NB4 (cell line): ENCODE measurements around the gene MRPL28.

Experiments used
- DNase-seq: peaks from one replicate; pipeline ENCODE4 v3.0.0; 2010; ENCODE audit warnings: low read depth
- H3K4me3 ChIP-seq: one replicate; pipeline ENCODE4 v1.5.1; 2011; ENCODE audit warnings: mild to moderate bottlenecking, low read depth, low read length, moderate library complexity
- MYC ChIP-seq: IDR thresholded peaks from 2 replicates; pipeline ENCODE4 v1.6.1; 2011; ENCODE audit warnings: low read depth, low read length
- POLR2A ChIP-seq: IDR thresholded peaks from 2 replicates; pipeline ENCODE4 v1.6.1; 2011; ENCODE audit warnings: mild to moderate bottlenecking; ENCODE audit not compliant: insufficient read length; ENCODE audit errors: extremely low read depth
- TF ChIP-seq, protein P1 (sequence below): IDR thresholded peaks from 2 replicates; pipeline ENCODE4 v1.6.1; 2011; ENCODE audit warnings: low read depth, low read length
- TF ChIP-seq, protein P2 (sequence below): IDR thresholded peaks from one replicate; pipeline ENCODE4 v1.5.1; 2012; ENCODE audit warnings: low read depth, low read length

MRPL28 gene

DNA sequence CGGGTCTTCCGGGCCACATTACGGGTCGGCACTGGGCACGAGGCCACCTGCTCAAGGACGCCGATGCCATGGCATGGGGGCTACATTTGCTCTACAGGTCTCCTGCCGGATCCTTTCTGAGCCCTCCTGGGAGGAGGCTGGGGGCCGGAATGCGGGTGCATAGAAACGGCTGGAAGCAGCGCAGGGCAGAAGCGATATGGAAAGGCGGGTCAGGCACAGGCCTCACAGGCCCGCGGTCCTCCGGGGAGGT, 46.2 kb downstream of the MRPL28 start:
- DNase-seq = no peak
- H3K4me3 ChIP-seq = no peak overlapping the region
- TF ChIP-seq MYC (no peak), POLR2A (no peak)
- TF ChIP-seq, protein P1, sequence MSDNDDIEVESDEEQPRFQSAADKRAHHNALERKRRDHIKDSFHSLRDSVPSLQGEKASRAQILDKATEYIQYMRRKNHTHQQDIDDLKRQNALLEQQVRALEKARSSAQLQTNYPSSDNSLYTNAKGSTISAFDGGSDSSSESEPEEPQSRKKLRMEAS = no peak
- TF ChIP-seq, protein P2, sequence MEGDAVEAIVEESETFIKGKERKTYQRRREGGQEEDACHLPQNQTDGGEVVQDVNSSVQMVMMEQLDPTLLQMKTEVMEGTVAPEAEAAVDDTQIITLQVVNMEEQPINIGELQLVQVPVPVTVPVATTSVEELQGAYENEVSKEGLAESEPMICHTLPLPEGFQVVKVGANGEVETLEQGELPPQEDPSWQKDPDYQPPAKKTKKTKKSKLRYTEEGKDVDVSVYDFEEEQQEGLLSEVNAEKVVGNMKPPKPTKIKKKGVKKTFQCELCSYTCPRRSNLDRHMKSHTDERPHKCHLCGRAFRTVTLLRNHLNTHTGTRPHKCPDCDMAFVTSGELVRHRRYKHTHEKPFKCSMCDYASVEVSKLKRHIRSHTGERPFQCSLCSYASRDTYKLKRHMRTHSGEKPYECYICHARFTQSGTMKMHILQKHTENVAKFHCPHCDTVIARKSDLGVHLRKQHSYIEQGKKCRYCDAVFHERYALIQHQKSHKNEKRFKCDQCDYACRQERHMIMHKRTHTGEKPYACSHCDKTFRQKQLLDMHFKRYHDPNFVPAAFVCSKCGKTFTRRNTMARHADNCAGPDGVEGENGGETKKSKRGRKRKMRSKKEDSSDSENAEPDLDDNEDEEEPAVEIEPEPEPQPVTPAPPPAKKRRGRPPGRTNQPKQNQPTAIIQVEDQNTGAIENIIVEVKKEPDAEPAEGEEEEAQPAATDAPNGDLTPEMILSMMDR = no peak

DNA sequence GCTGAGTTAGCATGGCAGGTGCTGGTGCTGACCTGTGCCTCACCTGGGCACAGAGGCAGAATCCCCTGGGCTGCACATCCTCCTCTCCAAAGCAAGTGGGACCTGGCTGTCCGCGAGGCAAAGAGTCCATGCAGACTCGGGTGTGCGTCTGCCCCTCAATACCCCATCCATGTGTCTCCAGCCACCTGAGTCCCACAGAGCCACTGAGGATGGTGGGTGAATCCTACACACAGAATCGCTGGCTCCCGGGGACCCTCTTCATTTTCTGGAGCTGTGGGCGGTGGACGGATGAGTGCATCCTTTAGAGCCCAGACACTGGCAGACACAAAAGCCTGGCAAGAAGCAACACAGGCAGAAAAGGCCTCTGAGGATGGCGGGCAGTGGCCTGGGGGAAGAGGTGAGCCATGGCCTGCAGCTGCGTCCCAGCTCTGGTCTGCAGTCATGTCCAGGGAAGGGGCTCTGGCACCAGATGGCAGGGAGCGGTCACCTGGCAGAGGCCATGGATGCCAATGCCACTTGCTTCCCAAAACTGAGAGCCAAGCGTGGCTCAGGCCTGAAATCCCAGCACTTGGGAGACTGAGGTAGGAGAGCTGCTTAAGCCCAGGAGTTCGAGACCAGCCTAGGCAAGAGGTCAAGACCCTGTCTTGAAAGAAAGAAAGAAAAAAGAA, 47.7 kb downstream of the MRPL28 start:
- TF ChIP-seq POLR2A (no peak), MYC (no peak)
- TF ChIP-seq, protein P1 = no peak
- no peak overlapping the region for H3K4me3 ChIP-seq
- DNase-seq = no peak

GRCh38 chr16:321532-321931, 48.8 kb downstream of the MRPL28 start:
- no peak for DNase-seq
- H3K4me3 ChIP-seq = no peak overlapping the region
- TF ChIP-seq, protein P1 = no peak
- no peak for TF ChIP-seq MYC
- TF ChIP-seq POLR2A = no peak
- TF ChIP-seq, protein P2 = no peak

GRCh38 chr16:320206-320605, 50.1 kb downstream of the MRPL28 start:
- TF ChIP-seq MYC = no peak
- no peak for TF ChIP-seq POLR2A
- TF ChIP-seq, protein P2 = no peak
- TF ChIP-seq, protein P1 = no peak
- DNase-seq = no peak
- H3K4me3 ChIP-seq = no peak overlapping the region

DNA sequence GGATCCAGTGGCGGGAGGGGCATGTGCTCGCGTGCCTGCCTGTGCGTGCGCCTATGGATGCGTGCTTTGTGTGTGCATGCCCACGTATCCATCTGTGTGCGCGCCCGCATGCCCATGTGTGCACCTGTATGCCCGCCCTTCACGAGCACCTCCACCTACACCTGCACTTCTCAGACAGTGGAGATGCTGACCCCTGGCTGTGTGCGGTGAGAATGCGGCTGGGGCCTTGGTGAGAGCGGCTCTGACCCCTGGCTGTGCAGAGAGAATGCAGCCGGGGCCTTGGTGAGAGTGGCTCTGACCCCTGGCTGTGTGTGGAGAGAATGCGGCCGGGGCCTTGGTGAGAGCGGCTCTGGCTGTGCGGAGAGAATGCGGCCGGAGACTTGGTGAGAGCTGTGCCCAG, 51.7 kb downstream of the MRPL28 start:
- no peak overlapping the region for H3K4me3 ChIP-seq
- TF ChIP-seq, protein P1 = no peak
- TF ChIP-seq MYC = no peak
- TF ChIP-seq POLR2A = no peak
- TF ChIP-seq, protein P2 = no peak
- no peak for DNase-seq

- H3K4me3 ChIP-seq = no peak overlapping the region
- DNase-seq = no peak
- no peak for TF ChIP-seq POLR2A
Observed at GRCh38 chr16:317583-317982, 52.8 kb downstream of the MRPL28 start.
